Activated CD4-positive, CD25-positive, alpha-beta regulatory T cell treated with anti-CD3 and anti-CD28 coated beads, Interleukin-2, amount 50 U/mL, for 16 hours (primary cell): ENCODE measurements around the gene ZCCHC14.
"Not testable (repeated sequence)": the region's sequence is repeated elsewhere in the genome, so short reads cannot be mapped to it uniquely, and the experiment has no call there.

Experiments
- DNase-seq: peaks from one replicate; pipeline ENCODE4 v3.0.0-alpha.2; 2020; ENCODE audit warnings: low read depth, low spot score

ZCCHC14 gene

DNA sequence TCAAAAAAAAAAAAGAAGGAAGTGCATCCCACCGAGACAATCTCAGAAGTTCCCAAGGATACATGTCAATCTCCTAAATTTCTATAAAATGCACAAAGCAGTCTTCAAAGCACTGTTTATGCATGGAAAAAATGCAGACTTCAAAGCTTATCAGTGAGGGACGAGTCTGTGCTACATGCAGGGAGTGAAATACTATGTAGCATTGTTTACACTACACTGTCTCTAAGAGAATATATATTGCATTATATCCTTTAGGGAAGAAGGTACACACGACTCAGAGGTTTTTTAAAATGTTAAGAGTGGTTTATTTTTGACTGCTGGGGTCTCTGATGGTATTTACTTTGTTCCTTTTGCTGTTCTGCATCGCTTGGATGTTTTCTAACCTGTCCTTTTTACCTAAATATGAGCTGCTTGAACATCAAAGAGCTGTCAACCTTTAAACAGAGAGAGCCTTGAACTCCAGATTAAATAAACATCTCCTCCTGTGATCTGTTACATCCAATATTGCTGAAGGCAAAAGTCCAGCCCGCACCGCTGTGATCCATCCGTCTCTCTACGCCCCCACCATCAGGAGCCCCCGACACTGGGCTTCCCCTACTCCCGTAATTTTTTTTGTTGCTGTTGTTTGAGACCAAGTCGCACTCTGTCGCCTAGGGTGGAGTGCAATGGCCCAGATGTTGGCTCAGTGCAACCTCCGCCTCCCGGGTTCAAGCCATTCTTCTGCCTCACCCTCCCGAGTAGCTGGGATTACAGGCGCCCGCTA lies 110.6 kb downstream of the ZCCHC14 start:
- DNase-seq = no peak

DNA sequence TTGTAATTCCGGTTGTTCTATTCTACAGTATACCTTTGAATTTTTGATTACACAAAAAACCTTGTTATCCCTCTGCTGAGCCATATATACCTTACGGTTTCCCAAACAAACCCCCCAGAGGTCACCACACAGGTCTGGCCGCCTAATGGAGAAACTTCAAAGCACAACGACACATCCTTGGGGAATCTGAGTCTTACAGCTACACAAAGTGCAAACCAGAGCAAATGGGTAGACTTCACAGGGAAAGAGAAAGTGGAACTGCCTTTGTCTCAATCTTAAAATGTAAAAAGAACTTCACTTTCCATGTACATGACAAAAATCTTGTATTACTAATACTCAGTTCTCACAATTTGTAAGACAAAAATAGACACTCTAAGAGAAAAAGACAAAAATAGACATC lies 111.9 kb downstream of the ZCCHC14 start:
- no peak for DNase-seq

DNA sequence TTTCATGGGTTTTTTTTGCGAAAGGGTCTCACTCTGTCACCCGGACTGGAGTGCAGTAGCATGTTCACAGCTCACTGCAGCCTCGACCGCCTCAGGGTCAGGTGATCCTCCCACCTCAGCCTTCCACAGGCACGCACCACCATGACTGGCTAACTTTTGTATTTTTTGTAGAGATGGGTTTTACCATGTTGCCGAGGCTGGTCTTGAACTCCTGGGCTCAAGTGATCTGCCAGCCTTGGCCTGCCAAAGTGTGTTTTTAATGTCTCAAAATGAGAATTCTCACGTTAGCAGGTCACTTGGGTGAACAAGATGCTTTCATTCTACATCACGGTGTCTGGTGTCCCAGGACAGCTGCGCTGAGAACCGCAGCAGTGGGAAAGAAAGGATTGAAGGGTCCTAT lies 112.4 kb downstream of the ZCCHC14 start:
- DNase-seq = no peak

DNA sequence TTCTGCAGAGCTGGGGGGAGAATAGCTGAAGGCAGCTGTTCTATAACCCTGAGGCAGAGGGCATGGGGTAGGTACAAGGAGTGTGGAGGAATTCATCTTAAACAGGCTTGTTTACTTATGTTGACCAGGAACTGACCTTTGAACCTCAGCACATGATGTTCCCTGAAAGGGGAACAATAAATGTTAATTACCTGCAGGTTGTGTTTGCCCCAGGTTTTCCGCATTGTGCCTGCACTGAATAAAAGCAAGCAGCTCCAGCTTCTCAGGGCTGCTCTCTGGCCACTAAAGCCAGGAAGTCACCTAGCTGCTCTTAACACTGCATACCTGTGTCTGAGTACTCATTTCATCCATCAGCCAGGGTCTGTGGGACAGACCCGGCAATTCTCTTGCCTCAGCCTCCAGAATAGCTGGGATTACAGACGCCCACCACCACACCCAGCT lies 113.5 kb downstream of the ZCCHC14 start:
- not testable (repeated sequence) for DNase-seq

DNA sequence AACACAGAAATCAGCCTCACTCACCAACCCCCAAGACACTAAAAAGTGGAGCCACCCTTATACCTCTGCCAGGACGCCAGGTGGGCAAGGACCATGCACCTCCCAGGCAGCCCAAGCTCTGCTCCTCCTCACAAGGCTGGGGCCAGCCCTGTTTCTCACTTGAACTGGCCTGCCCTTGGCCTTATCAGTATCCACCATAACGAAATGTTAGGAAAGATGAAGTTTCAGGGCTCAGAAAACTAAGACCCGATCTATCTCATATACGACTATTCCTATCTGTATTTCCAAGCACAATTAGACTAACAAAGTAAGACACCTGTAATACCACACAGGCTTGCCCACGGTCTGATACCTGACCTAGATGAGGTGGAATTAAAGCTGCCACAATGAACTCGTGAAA lies 116.2 kb downstream of the ZCCHC14 start:
- DNase-seq = no peak

DNA sequence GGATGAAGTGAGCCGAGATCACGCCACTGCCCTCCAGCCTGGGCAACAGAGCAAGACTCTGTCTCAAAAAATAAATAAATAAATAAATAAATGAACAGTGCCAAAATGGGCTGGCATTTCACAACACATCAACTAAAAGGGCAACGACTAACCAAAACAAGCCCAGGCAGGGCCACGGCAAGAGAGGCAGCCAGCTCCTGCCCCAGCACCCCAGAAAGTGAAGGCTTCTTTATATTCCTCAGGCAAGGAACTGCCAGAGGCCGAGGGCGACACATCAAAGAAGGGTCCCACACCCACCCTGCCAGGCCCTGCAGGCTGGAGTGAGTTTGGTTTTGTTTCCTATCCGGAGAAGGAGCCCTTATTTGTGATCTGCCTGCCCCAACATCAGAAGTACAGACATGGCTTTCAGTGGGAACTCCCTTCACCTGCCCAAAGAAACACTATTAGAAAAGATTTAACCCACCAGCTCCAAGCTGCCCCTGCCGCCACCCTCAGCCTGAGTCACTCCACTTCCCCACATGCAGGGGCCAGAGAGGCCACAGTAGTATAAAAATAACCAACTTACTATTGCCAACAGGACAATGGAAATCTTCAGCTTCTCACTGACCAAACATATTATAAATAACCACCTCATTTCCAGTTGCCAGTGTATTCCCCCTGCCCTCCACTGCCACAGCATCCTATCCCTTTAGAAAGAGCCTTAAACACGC lies 117.2 kb downstream of the ZCCHC14 start:
- no peak for DNase-seq

DNA sequence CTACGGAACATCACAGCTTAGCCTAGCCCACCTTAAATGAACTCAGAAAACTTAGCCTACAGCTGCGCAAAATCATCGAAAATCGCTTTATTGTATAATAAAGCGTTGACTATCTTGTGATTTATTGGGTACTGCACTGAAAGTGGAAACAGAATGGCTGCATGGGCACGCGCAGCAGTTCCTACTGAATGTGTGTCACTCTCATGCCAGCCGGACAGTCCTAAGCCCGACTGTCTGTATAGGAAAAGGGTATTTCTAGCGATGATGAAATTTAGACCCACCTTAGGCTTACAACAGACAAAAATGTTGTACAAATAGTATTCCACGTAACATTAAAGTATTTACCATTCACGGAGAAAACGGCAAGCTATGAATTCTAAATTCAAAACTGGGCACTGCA lies 118.5 kb downstream of the ZCCHC14 start:
- no peak for DNase-seq

DNA sequence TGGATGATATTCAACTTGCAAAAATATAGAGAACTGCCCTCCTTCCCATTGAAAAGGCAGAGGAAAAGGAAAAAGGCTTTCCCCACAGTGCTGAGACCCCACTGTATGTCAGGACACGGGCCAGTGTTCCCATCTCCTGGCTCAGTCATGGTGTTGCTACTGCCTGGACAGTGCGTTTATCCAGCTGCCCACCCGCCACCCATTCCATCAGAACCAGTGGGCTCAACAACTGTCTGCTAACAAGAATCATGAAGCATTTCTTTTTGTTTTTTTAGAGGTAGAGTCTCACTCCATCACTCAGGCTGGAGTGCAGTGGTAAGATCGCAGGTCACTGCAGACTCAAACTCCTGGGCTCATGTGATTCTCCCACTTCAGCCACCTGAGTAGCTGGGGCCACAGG lies 120.5 kb downstream of the ZCCHC14 start:
- DNase-seq = no peak

DNA sequence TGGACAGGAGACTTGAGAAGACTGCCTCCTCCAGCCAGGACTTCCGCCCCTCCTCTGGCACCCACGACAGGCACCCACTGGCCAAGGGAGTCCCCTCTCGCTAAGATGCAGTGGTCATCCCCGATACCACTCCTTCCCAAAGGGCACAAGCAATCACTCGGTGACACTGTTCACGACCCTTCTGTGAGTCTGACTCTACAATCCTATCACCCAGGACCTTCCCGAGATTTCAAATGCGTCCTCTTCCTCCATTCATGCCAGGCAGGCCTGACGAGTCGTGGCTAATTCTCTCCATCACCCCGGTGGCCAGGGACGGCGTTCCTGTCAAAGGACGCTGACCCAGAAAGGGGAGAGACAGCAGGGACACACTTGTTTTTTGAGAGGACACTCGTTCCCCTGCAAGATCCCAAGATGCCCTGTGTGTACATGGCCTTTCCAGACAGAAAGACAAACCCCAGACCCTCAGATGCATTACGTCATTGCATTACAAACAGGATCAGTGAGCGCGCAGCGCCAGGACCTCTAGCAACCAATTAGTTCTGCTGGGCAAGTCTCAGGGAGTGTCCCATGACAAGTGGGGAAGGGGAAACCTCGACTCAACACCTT lies 121.5 kb downstream of the ZCCHC14 start:
- DNase-seq = no peak

DNA sequence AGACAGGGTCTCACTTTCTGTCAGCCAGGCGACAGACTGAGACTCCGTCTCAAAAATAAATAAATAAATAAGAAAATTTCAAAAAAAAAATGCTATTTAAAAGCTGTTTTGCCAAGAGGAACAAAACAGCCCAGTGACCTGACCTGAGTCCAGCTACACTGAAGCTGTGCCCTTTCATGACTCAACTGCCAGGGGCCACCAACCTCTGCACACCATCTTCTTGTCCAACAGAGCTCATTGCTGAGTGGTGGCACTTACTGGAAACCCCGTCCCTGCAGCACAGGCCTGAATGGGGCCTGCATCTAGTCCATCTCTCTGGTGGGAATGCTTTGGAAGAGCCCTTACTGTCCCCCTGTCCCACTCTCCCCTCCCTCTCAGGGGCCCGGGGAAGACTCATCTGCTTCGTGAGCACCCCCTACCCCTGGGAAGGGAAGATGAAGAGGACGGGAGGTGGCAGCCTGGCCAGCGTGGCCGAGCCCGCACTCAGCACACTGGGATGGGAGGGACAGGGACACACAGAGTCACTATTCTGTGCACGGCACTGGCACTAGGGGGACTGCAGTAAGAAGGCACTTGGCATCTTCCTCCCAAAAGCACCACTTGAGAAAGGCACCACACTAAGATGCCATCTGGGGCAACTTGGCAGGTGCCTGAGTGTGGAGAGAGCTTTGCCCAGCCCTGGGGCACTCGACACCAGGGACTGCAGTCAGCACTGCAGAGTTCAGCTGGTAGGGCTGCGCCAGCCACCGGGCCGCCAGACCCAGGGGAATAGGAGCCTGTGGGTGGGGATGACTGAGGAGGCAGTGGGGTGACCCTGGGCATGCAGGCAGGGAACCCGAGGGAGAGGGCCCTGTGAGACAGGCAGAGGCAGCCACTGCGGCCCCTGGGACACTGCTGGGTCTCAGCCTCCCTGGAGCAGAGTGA lies 122.8 kb downstream of the ZCCHC14 start:
- no peak for DNase-seq

DNA sequence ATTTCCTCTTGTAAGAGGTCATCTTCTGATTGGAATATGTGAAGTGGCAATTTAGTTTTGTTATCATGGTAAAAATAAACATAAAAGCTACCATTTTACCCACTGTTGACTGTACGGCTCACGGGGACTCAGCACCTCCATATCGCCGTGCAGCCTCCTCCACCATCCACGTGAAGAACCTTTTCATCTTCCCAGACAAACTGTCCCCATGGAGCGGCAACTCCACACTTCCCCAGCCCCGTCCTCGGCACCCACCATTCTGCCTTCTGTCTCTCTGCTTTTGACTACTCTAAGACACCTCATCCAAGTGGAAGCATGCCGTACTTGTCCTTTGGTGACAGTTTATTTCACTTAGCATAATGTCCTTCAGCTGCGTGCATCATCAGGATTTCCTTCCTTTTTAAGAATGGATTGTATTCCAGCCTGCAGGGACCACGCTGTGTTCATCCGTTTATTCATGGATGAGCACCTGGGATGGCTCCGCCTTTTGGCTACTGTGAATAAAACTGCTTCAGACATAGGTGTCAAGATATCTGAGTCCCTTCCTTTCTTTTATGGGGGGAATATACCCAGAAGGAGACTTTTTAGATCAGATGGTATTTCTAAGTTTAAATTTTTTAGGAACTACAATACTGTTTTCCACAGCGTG lies 123.6 kb downstream of the ZCCHC14 start:
- no peak for DNase-seq

DNA sequence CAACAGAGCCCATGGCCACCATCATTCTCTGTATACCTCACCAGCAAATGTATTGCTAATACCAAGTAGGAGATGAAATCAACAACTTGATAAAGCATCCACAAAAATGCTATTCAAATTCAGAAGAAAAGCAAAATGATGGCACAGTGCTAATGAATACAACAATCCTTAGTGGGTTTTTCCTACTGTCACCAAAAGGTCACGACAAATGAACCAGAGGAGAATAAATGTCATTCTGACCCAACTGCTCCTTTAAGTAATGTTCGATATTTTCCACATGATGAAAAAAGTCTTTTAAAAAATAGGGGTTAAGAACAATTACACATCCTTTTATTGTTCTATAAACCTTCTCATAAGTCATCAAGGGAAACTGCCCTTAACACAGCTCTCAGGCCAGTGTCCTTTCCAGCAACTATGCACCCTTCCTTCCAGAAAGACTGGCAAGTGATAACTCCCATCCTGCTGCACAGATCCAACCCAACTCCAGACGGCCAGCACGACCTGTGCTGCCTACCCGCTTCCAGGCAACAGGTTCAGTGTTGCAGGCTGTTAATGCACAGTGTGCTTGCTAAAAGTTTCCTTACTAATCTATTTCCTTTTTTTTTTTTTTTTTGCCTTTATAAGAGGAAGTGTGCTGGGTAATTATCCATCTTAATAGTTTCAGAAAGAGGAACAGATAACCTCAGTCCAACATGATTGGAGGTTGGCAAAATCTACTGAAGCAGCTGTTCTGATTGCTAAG lies 124.6 kb downstream of the ZCCHC14 start:
- no peak for DNase-seq

DNA sequence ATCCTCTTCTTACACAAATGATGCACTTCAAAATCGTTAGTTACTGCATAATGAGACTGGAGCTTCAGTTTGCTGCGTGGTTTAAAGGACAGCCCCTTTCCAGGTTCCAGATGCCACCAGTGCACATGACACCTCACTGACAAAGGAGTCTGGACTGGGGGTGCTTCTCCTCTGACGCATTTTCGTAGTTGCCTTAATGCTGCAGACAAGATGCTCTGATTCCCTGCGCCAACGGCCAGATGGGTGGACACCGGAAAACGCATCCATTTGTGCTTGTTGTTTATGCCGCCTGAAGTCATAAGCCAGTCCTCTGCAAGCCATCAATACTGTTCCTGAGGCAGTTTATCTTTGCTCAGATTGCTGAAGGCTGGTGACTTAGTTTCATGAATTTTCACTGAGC lies 125.3 kb downstream of the ZCCHC14 start:
- DNase-seq = no peak

DNA sequence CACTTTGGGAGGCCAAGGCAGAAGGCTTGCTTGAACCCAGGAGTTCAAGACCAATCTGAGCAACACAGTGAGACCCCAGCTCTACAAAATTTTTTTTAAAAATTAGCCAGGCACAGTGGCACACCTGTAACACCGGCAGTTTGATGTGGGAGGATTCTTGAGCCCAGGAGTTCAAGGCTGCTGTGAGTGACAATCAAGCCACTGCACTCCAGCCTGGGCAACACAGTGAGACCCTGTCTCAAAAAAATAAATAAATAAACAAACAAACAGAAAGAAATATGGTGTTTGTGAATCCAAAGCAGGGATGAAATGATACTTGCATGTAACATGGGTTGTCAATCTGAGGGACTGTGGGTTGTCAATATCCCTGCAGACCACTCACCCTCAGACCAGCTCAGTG lies 125.9 kb downstream of the ZCCHC14 start:
- DNase-seq = no peak

DNA sequence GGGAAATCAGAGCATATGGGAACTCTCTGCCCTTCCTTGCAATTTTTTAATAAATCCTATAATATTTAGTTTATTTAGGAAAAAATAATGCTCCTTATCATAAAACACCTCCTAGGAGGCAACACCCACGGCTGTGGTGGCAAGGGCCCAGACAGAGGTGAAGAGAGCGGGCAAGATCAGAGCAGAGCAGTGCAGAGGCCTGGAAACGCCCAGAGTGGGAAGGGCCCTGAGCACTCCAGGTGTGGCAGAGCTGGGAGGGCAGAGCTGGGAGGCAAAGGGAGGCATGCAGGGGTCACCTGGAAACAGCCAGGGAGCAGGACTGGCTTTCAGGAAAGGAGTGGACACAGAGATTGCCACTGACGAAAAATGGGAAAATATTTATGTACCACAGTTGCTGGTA lies 126.5 kb downstream of the ZCCHC14 start:
- no peak for DNase-seq

DNA sequence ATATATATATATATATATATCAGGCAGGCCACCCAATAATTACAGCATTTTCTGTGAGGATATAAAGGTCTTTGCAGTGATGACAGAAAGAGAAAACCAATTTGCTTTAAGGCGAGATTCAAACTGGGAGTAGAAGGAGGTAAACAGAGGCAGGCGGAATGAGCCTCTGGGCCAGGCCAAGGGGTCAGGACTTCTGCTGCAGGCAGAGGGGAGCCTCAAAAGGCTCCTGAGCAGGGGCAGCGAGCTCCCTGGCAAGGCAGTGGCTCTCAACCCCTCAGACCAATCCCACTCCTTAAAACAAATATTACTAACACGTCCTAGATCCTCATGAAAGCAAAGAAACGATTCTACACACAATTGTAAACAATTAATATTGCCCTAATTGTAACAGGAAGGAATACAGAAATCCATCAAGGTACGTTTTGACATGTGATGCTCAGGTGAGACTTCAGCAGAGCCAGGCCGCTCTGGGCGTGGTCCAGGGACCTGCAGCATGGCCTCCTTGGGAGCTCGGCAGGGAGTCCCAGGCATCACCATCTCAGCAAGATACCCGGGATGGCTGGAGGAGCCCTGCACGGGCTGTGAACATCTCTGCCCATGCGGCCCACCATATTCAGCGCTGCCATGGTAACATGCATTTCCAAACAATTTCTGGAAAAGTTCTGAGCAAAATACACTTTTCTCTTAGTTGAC lies 127.7 kb downstream of the ZCCHC14 start:
- DNase-seq = no peak

DNA sequence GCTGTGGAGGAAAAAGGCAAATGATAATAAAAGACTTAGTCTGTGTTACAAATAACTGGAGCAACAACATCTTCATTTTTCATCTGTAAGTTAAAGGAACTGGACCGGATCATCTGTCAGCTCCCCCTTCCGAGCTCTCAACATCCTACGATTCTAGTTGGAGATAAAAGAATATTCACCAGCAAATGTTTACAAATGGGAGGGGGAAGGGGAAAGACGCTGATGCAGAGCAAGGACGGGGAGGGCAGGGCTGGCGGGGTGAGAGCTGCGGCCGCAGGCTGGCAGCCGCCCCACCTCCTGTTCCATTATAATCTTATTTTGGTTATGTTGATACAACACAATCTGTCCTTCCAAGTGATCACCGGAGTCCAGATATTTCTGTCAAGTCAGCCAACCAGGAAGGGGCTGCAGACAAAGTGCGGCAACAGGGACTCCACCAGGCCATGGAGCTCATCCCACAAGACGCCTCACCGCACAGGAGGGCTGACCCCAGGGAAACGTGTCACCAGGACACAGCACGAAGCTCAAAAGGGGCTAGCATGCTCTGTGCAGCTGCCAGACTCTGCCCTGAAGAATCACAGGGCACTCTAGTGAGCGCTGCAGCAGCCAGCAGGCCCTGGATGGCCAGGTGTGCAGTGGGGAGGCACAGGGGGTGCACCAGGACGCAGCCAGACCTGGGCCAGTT lies 128.9 kb downstream of the ZCCHC14 start:
- no peak for DNase-seq

DNA sequence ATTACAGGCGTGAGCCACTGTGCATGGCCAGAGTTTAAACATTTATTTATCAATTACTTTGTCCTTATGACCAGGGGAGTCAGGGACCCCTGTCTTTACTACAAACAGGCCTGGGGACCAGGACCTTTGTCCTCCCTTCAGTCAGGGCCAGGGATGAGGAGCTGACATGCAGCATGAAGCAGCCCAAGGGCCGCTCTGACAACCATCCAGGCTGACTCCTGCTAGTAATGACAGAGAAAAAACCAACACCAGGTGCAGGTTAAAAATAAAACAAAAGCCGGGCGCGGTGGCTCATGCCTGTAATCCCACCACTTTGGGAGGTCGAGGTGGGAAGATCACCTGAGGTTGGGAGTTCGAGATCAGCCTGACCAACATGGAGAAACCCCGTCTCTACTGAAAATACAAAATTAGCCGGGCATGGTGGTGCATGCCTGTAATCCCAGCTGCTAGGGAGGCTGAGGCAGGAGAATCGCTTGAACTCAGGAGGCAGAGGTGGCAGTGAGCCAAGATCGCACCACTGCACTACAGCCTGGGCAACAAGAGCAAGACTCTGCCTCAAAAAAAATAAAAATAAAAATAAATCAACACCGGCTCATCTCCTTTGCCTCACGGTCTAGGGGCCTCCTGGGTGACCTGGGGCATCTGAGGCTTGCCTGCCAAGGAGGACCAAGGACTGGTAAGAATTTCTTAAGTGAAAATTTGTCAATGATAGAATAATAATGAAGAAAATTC lies 129.8 kb downstream of the ZCCHC14 start:
- not testable (repeated sequence) for DNase-seq
